ENCODE results near the gene EXOC7. TPM values are rescaled to one million over a fixed set of nuclear protein-coding genes. Genes with fewer than 3 reads are reported as not detected.

EXOC7 gene
- total RNA-seq, 2 experiments from 2014 or later = 122 to 173 TPM

- TF ChIP-seq EZH2phosphoT487 (IDR thresholded peaks at IDR 0.05; ENCODE audit: borderline replicate concordance, low read depth, low read length) = no peak
- TF ChIP-seq, protein P1, sequence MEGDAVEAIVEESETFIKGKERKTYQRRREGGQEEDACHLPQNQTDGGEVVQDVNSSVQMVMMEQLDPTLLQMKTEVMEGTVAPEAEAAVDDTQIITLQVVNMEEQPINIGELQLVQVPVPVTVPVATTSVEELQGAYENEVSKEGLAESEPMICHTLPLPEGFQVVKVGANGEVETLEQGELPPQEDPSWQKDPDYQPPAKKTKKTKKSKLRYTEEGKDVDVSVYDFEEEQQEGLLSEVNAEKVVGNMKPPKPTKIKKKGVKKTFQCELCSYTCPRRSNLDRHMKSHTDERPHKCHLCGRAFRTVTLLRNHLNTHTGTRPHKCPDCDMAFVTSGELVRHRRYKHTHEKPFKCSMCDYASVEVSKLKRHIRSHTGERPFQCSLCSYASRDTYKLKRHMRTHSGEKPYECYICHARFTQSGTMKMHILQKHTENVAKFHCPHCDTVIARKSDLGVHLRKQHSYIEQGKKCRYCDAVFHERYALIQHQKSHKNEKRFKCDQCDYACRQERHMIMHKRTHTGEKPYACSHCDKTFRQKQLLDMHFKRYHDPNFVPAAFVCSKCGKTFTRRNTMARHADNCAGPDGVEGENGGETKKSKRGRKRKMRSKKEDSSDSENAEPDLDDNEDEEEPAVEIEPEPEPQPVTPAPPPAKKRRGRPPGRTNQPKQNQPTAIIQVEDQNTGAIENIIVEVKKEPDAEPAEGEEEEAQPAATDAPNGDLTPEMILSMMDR (conservative IDR thresholded peaks at IDR 0.05; ENCODE audit: low read length) = no peak
- Histone ChIP-seq H4K20me1 (ENCODE audit: insufficient read depth, low read length) (no peaks in the 10 kb centered on the region), H2AFZ (ENCODE audit: low read length) (no peak overlapping the region), H3K4me2 (ENCODE audit: low read length) (no peak overlapping the region), H3K9me2 (ENCODE audit: insufficient read depth, low read length) (no peaks in the 10 kb centered on the region), H3K4me1 (ENCODE audit: insufficient read depth, low read length, poor library complexity, severe bottlenecking) (peaks cover 22% of the 10 kb centered on the region), H3K27ac (ENCODE audit: low read depth, low read length, poor library complexity, severe bottlenecking) (no peak overlapping the region), H3K79me2 (ENCODE audit: insufficient read depth, low read depth, low read length) (no peaks in the 10 kb centered on the region), H3K9me3 (ENCODE audit: low read length) (no peaks in the 10 kb centered on the region), H3K36me3 (ENCODE audit: insufficient read depth, low read length) (no peaks in the 10 kb centered on the region), H3K4me3 (ENCODE audit: low read depth, low read length, poor library complexity, severe bottlenecking) (no peak overlapping the region)
- intact Hi-C loops (cut with micrococcal nuclease; ENCODE audit: unreplicated experiment) = loop anchor here (1.0 kb wide), 3 partner anchors 62 to 179 kb away; no protein-coding TSS in a partner anchor
- no TSS peak for BruUV-seq (replicated peaks)
- DNase-seq (ENCODE audit: low spot score) = no peak
- ChIA-PET CTCF (ENCODE audit: unreplicated experiment) (interaction anchor here (0.5 to 1.4 kb wide), 4 partner anchors 30 to 166 kb away, joined by 4 to 12 read pairs (median 6); no protein-coding TSS in a partner anchor), POLR2A (no interaction called here)
These were observed 17.0 kb upstream of the EXOC7 start for GRCh38 chr17:76120658-76121008.

- Histone ChIP-seq H3K9me3 (ENCODE audit: low read length) (no peaks in the 10 kb centered on the region), H3K4me2 (ENCODE audit: low read length) (no peak overlapping the region), H3K4me3 (ENCODE audit: low read depth, low read length, poor library complexity, severe bottlenecking) (no peak overlapping the region), H3K27ac (ENCODE audit: low read depth, low read length, poor library complexity, severe bottlenecking) (no peak overlapping the region), H2AFZ (ENCODE audit: low read length) (no peak overlapping the region), H3K36me3 (ENCODE audit: insufficient read depth, low read length) (no peaks in the 10 kb centered on the region), H4K20me1 (ENCODE audit: insufficient read depth, low read length) (no peaks in the 10 kb centered on the region), H3K9me2 (ENCODE audit: insufficient read depth, low read length) (no peaks in the 10 kb centered on the region), H3K79me2 (ENCODE audit: insufficient read depth, low read depth, low read length) (no peaks in the 10 kb centered on the region), H3K4me1 (ENCODE audit: insufficient read depth, low read length, poor library complexity, severe bottlenecking) (peaks cover 22% of the 10 kb centered on the region)
- CTCF ChIA-PET (ENCODE audit: unreplicated experiment) = interaction anchor here (0.5 to 1.4 kb wide), 5 partner anchors 62 to 167 kb away, joined by 3 to 12 read pairs (median 4); no protein-coding TSS in a partner anchor
- TF ChIP-seq, protein P1 (conservative IDR thresholded peaks at IDR 0.05; ENCODE audit: low read length) = no peak
- no peak for TF ChIP-seq EZH2phosphoT487 (IDR thresholded peaks at IDR 0.05; ENCODE audit: borderline replicate concordance, low read depth, low read length)
- intact Hi-C loops (cut with micrococcal nuclease; ENCODE audit: unreplicated experiment) = no loop called here
- POLR2A ChIA-PET = interaction anchor here (0.5 kb wide), 1 partner anchor 73 kb away, joined by 5 read pairs; no protein-coding TSS in a partner anchor
- BruUV-seq (replicated peaks) = no TSS peak
- DNase-seq (ENCODE audit: low spot score) = no peak
These were observed 16.1 kb upstream of the EXOC7 start for GRCh38 chr17:76119409-76120371.

Measured in OCI-LY7 (cell line).